Testis (tissue), 2 donors: ENCODE measurements around the gene EGR1.

ENCODE experiments used
- CTCF ChIP-seq, 3 experiments: fragments of 450-650 bp in 2 of 3; fragments of 200-600 bp in 1 of 3; sonication (generic) in 1 of 3; IDR thresholded peaks; one replicate each; pipeline ENCODE4 v1.5.1; 2016 to 2019; ENCODE audit warnings: antibody characterized with exemption in 3 of 3, mild to moderate bottlenecking in 2 of 3, moderate library complexity in 1 of 3
- POLR2A ChIP-seq: fragments of 450-650 bp; IDR thresholded peaks from one replicate; pipeline ENCODE4 v1.6.1; 2017; ENCODE audit warnings: antibody characterized with exemption, mild to moderate bottlenecking, moderate library complexity

- TF ChIP-seq CTCF (IDR thresholded peaks at IDR 0.05): no peak
- TF ChIP-seq POLR2A: no peak
Observed at GRCh38 chr5:138468133-138468965, 3.1 kb downstream of the EGR1 start.
